ENCODE results near the gene CISH. TPM values are rescaled to one million over a fixed set of nuclear protein-coding genes. Genes with fewer than 3 reads are reported as not detected.
A peak's percentile ranks its signal among the peaks of the same experiment; 100 is the strongest.

The CISH gene
- total and polyA plus RNA-seq, 9 donors, result 3.9 to 15.5 (median 12.9) TPM

GRCh38 chr3:50600141-50600753, 11.3 kb downstream of the CISH start:
- Histone ChIP-seq H3K4me3 (ENCODE audit: low read length) (no peak overlapping the region), H3K9me3 (replicated peaks; ENCODE audit: control insufficient read depth, low read depth, low read length) (no peaks in the 10 kb centered on the region), H3K27me3 (ENCODE audit: control insufficient read depth, insufficient read depth, low read length) (no peaks in the 10 kb centered on the region), H3K27ac (ENCODE audit: low read length) (peak overlapping the region; percentile 99), H3K36me3 (ENCODE audit: control insufficient read depth, insufficient read depth, low read length) (peaks cover 21% of the 10 kb centered on the region), H3K4me1 (ENCODE audit: control insufficient read depth, insufficient read depth, low read length) (peaks cover 51% of the 10 kb centered on the region)
- 61% methylated on average over 7 of the region's 9 CpGs for WGBS (ENCODE audit: insufficient coverage)
- no peak for DNase-seq

DNA sequence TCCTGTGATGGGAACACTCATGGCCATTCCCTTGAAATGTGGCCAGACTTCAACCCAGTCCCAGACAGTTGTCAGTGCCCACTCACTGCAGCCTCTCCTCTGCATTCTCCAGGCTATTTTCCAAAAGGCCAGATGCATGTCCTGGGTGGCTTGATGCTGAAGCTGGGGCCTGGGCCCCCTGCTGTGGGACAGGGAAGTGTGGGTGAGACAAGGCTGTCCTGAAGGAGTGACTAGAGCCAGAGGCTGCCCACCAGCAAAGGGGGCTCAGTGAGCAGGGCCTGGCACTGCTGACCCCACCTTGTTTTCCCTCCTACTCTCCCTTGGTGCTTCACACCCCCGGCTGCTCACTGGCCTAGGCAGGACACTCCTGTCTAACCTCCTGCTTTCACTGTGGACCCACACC, 11.9 kb downstream of the CISH start:
- WGBS (ENCODE audit: insufficient coverage), result 100% methylated on average over 1 of the region's 1 CpG
- Histone ChIP-seq H3K4me1 (ENCODE audit: control insufficient read depth, insufficient read depth, low read length) (peaks cover 51% of the 10 kb centered on the region), H3K4me3 (ENCODE audit: low read length) (no peak overlapping the region), H3K36me3 (ENCODE audit: control insufficient read depth, insufficient read depth, low read length) (peaks cover 16% of the 10 kb centered on the region), H3K27me3 (ENCODE audit: control insufficient read depth, insufficient read depth, low read length) (no peaks in the 10 kb centered on the region), H3K27ac (ENCODE audit: low read length) (peak overlapping the region; percentile 99), H3K9me3 (replicated peaks; ENCODE audit: control insufficient read depth, low read depth, low read length) (no peaks in the 10 kb centered on the region)
- peak; percentile 51 for DNase-seq

DNA sequence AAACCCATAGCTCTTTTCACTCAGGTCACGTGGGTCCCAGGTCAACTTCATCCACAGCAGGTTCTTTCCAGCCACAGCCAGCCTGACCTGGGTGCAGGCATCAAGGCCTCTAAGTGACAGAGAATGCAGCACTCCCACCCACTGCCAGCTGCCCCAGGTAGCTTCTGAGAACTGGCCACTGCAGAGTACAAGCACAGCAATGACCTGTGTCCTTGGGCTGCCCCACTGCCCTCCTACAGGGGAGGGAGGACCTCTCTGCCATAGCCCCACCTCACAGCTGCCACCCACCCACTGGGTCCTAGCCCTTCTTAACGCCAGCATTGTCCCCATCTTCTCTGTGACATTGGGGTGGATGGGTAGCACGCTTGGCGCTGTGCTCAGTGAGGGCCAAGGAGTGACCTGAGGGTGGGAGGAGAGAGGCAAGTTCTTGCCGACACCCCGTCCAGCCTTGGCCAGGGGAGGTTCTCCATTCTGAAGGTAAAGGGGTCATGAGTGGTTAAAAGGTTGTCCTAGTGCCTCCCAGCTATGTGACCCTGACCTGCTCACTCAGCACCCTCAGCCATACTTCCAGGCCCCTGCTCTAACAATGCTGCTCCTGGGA, 12.4 kb downstream of the CISH start:
- WGBS (ENCODE audit: insufficient coverage), result 80% methylated on average over 2 of the region's 6 CpGs
- Histone ChIP-seq H3K27me3 (ENCODE audit: control insufficient read depth, insufficient read depth, low read length) (no peaks in the 10 kb centered on the region), H3K36me3 (ENCODE audit: control insufficient read depth, insufficient read depth, low read length) (peaks cover 12% of the 10 kb centered on the region), H3K4me3 (ENCODE audit: low read length) (no peak overlapping the region), H3K9me3 (replicated peaks; ENCODE audit: control insufficient read depth, low read depth, low read length) (no peaks in the 10 kb centered on the region), H3K4me1 (ENCODE audit: control insufficient read depth, insufficient read depth, low read length) (peaks cover 51% of the 10 kb centered on the region), H3K27ac (ENCODE audit: low read length) (peak overlapping the region; percentile 99)
- no peak for DNase-seq

DNA sequence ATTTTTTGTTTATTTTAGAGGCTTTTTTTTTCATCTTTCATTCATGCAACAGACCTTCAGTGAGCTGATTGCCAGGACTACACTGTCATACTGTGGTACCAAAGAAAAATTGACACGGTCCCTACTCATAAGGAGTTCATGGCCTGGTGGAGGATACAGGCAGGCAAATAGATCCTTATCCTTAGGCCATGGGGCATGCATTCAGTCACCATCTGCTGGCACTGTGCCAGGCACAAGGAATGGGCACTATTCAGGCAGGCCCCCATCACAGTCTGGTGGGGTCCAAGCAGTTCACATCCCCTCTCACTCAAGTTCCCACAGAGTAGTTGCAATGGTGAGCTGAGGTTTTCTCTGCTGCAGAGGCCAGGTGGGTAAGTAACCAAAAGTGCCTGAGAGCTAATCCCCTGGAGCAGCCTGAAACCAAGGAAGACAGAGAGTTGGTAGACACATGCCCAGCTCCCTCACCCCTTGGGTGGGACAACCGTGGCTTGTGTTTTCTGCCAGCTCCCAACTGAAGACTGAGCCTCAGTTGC, 17.3 kb downstream of the CISH start:
- DNase-seq, result no peak

GRCh38 chr3:50592568-50592967, 19.0 kb downstream of the CISH start:
- Histone ChIP-seq H3K9me3 (replicated peaks; ENCODE audit: control insufficient read depth, low read depth, low read length) (no peaks in the 10 kb centered on the region), H3K27me3 (ENCODE audit: control insufficient read depth, insufficient read depth, low read length) (no peaks in the 10 kb centered on the region), H3K36me3 (ENCODE audit: control insufficient read depth, insufficient read depth, low read length) (no peaks in the 10 kb centered on the region), H3K4me1 (ENCODE audit: control insufficient read depth, insufficient read depth, low read length) (peaks cover 28% of the 10 kb centered on the region), H3K4me3 (ENCODE audit: low read length) (no peak overlapping the region), H3K27ac (ENCODE audit: low read length) (no peak overlapping the region)
- DNase-seq, result no peak
- WGBS (ENCODE audit: insufficient coverage), result no CpG with 5 or more reads among the region's 5 CpGs

More for the DNA sequence above, 17.3 kb downstream of the CISH start:
- Histone ChIP-seq H3K27ac (ENCODE audit: low read length) (no peak overlapping the region), H3K4me3 (ENCODE audit: low read length) (no peak overlapping the region), H3K9me3 (replicated peaks; ENCODE audit: control insufficient read depth, low read depth, low read length) (no peaks in the 10 kb centered on the region), H3K27me3 (ENCODE audit: control insufficient read depth, insufficient read depth, low read length) (no peaks in the 10 kb centered on the region), H3K36me3 (ENCODE audit: control insufficient read depth, insufficient read depth, low read length) (no peaks in the 10 kb centered on the region), H3K4me1 (ENCODE audit: control insufficient read depth, insufficient read depth, low read length) (peaks cover 26% of the 10 kb centered on the region)
- WGBS (ENCODE audit: insufficient coverage), result 0% methylated on average over 1 of the region's 2 CpGs

DNA sequence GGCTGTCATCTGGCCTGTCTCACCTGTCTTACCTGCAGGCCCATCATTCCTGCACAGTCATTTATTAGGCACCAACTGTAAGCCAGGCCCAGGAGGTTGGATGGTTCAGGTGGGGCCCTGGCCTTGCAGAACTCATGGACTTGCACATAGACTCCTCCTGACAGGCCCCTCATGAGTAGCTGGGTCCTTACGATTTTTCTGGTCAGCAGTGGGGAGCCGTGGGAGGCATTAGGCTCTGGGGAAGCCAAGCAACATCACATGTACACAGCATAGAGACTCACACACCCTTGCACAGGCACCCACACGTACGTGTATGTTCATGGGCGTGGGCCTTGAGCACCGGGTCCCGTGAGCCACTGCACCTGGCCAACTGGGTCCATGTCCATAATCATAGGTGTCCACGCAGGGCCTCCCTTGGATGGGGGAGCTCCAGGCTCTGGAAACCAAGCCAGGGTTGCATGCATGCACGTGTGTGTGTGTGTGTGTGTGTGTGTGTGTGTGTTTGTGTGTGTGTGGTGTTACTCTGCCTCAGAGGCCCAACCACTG, 20.3 kb downstream of the CISH start:
- Histone ChIP-seq H3K9me3 (replicated peaks; ENCODE audit: control insufficient read depth, low read depth, low read length) (no peaks in the 10 kb centered on the region), H3K27me3 (ENCODE audit: control insufficient read depth, insufficient read depth, low read length) (no peaks in the 10 kb centered on the region), H3K4me3 (ENCODE audit: low read length) (no peak overlapping the region), H3K36me3 (ENCODE audit: control insufficient read depth, insufficient read depth, low read length) (no peaks in the 10 kb centered on the region), H3K4me1 (ENCODE audit: control insufficient read depth, insufficient read depth, low read length) (peaks cover 28% of the 10 kb centered on the region), H3K27ac (ENCODE audit: low read length) (no peak overlapping the region)
- 59% methylated on average over 6 of the region's 9 CpGs for WGBS (ENCODE audit: insufficient coverage)
- no peak for DNase-seq

GRCh38 chr3:50588759-50589433, 22.7 kb downstream of the CISH start:
- Histone ChIP-seq H3K4me3 (ENCODE audit: low read length) (no peak overlapping the region), H3K27ac (ENCODE audit: low read length) (no peak overlapping the region), H3K27me3 (ENCODE audit: control insufficient read depth, insufficient read depth, low read length) (no peaks in the 10 kb centered on the region), H3K9me3 (replicated peaks; ENCODE audit: control insufficient read depth, low read depth, low read length) (no peaks in the 10 kb centered on the region), H3K36me3 (ENCODE audit: control insufficient read depth, insufficient read depth, low read length) (peaks cover 9% of the 10 kb centered on the region), H3K4me1 (ENCODE audit: control insufficient read depth, insufficient read depth, low read length) (peaks cover 28% of the 10 kb centered on the region)
- DNase-seq, result no peak
- WGBS (ENCODE audit: insufficient coverage), result no CpG with 5 or more reads among the region's 4 CpGs

DNA sequence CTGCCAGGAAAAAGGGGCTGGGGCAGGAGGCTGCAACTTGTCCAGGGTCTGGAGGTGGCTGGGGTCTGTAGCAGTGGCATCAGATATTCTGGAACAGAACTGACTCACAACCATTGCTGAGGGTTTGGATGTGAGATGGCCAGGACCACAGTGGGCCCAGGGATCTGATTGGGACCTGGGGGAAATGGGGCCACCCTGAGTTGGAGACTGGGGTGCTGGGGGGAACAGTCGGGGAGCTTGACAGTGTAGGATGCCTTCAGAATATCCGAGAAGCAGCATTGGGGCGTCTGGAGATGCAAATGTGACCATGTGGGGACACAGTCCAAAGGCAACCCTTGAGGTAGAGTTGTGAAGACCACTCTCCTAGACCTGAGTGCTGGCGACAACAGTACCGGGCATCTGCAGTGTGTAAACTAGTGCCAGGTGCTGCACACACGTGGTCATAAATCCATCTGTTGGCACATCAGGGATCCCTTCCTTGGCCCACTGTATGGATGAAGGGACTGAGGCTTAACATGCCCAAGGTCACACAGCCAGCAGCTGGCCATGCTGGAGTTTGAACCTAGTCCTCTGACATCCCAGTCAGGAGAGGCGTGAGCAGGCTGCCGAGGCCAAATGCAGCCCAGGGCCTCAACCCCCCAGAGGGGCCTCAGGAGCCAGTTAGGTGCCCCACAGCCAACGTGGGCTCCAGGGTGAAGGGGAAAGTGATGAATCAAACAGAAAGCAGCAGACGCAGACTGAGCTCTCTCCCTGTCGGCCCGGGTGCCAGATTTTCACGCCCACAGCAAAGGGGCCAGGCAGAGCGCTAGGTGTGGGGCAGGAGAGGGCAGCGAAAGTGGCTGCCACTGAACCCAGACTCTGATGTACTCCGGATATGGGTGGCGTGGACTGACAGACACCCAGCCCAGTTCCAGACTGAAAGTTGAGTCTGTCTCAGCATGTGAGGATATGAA, 23.5 kb downstream of the CISH start:
- no peak for DNase-seq

GRCh38 chr3:50587373-50587772, 24.2 kb downstream of the CISH start:
- Histone ChIP-seq H3K27ac (ENCODE audit: low read length) (no peak overlapping the region), H3K4me3 (ENCODE audit: low read length) (no peak overlapping the region), H3K27me3 (ENCODE audit: control insufficient read depth, insufficient read depth, low read length) (no peaks in the 10 kb centered on the region), H3K4me1 (ENCODE audit: control insufficient read depth, insufficient read depth, low read length) (peaks cover 20% of the 10 kb centered on the region), H3K9me3 (replicated peaks; ENCODE audit: control insufficient read depth, low read depth, low read length) (no peaks in the 10 kb centered on the region), H3K36me3 (ENCODE audit: control insufficient read depth, insufficient read depth, low read length) (peaks cover 19% of the 10 kb centered on the region)
- 86% methylated on average over 5 of the region's 6 CpGs for WGBS (ENCODE audit: insufficient coverage)
- no peak for DNase-seq

More for the DNA sequence above, 23.5 kb downstream of the CISH start:
- H3K4me1 ChIP-seq (ENCODE audit: control insufficient read depth, insufficient read depth, low read length), result peaks cover 27% of the 10 kb centered on the region
- H3K36me3 ChIP-seq (ENCODE audit: control insufficient read depth, insufficient read depth, low read length), result peaks cover 11% of the 10 kb centered on the region
- H3K27ac ChIP-seq (ENCODE audit: low read length), result no peak overlapping the region
- no peaks in the 10 kb centered on the region for H3K9me3 ChIP-seq (replicated peaks; ENCODE audit: control insufficient read depth, low read depth, low read length)
- no peaks in the 10 kb centered on the region for H3K27me3 ChIP-seq (ENCODE audit: control insufficient read depth, insufficient read depth, low read length)
- no peak overlapping the region for H3K4me3 ChIP-seq (ENCODE audit: low read length)
- 50% methylated on average over 16 of the region's 17 CpGs for WGBS (ENCODE audit: insufficient coverage)
